AG04449 (cell line): ENCODE data around the gene PSENEN.
"Not testable (repeated sequence)": the region's sequence is repeated elsewhere in the genome, so short reads cannot be mapped to it uniquely, and the experiment has no call there.

Source experiments
- CTCF ChIA-PET: fragments of 350-600 bp; formaldehyde crosslinking; extraction: SDS; loops from one replicate; lab custom pipeline; 2021; ENCODE audit warnings: antibody characterized with exemption; lab: Yijun Ruan, JAX
- POLR2A ChIA-PET: fragments of 400-600, 350-600 bp; formaldehyde crosslinking; extraction: SDS; loops from one replicate; lab custom pipeline; 2020; ENCODE audit warnings: antibody characterized with exemption, inconsistent platforms; lab: Yijun Ruan, JAX
- DNase-seq: peaks from one replicate; pipeline ENCODE4 v3.0.0-alpha.2; 2010; ENCODE audit warnings: low read depth, low spot score
- H3K4me3 ChIP-seq: 2 replicates; pipeline ENCODE4 v1.5.1; 2011; ENCODE audit warnings: low read depth, mild to moderate bottlenecking, control low read depth, low read length
- CTCF ChIP-seq: IDR thresholded peaks from one replicate; pipeline ENCODE4 v1.5.1; 2011; ENCODE audit warnings: mild to moderate bottlenecking, moderate library complexity, low read length, control low read depth, inconsistent platforms; ENCODE audit not compliant: insufficient read depth; ENCODE audit errors: missing control alignments

The PSENEN gene

GRCh38 chr19:35721374-35721773 is 24.1 kb upstream of the PSENEN start:
- CTCF ChIA-PET: interaction anchor here (0.7 to 0.8 kb wide), 2 partner anchors 16 to 19 kb away, joined by 3 read pairs; no protein-coding TSS in a partner anchor
- no peak overlapping the region for H3K4me3 ChIP-seq
- no peak for DNase-seq
- TF ChIP-seq CTCF: no peak
- POLR2A ChIA-PET: interaction anchor here (1.4 kb wide), 1 partner anchor 27 kb away, joined by 5 read pairs; the partner anchor contains the start of gene LIN37

DNA sequence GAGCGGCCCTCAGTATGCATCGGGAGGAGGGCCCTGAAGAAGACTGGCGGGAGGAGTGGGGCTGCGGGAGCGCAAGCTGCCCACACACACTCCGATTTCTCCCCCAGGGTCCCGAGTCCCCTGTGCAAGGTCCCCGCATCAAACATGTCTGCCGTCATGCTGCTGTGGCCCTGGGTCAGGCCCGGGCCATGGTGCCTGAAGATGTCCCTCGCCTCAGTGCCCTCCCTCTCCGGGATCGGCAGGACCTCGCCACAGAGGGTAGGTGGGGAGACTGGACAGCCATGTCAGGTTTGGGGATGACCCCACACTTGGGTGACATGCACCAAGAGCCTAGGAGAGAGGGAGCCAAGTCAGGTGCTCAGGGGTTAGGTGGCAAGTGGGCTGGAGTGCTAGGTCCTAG is 23.0 kb upstream of the PSENEN start:
- CTCF ChIA-PET: interaction anchor here (1.5 kb wide), 1 partner anchor 18 kb away, joined by 4 read pairs; no protein-coding TSS in a partner anchor
- H3K4me3 ChIP-seq: no peak overlapping the region
- DNase-seq: no peak
- no peak for TF ChIP-seq CTCF
- POLR2A ChIA-PET: interaction anchor here (1.4 kb wide), 1 partner anchor 26 kb away, joined by 5 read pairs; the partner anchor contains the start of gene LIN37

DNA sequence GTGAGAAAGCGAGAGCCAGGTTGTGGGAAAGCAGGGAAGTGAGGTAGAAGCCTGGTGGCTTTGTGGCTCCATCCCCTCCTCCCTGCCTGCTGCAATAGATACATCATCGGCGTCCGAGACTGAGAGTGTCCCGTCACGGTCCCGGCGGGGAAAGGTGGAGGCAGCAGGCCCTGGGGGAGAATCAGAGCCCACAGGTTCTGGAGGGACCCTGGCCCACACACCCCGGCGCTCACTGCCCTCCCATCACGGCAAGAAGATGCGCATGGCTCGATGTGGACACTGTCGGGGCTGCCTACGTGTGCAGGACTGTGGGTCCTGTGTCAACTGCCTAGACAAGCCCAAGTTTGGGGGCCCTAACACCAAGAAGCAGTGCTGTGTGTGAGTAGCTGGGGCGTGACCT is 22.6 kb upstream of the PSENEN start:
- no peak for TF ChIP-seq CTCF
- no peak for DNase-seq
- ChIA-PET POLR2A (no interaction called here), CTCF (interaction anchor here (1.5 kb wide), 1 partner anchor 17 kb away, joined by 4 read pairs; no protein-coding TSS in a partner anchor)
- H3K4me3 ChIP-seq: no peak overlapping the region

- DNase-seq: no peak
- TF ChIP-seq CTCF: no peak
- ChIA-PET POLR2A (no interaction called here), CTCF (interaction anchor here (1.5 kb wide), 1 partner anchor 17 kb away, joined by 4 read pairs; no protein-coding TSS in a partner anchor)
- H3K4me3 ChIP-seq: no peak overlapping the region
Observed at GRCh38 chr19:35723671-35724070, 21.8 kb upstream of the PSENEN start.

DNA sequence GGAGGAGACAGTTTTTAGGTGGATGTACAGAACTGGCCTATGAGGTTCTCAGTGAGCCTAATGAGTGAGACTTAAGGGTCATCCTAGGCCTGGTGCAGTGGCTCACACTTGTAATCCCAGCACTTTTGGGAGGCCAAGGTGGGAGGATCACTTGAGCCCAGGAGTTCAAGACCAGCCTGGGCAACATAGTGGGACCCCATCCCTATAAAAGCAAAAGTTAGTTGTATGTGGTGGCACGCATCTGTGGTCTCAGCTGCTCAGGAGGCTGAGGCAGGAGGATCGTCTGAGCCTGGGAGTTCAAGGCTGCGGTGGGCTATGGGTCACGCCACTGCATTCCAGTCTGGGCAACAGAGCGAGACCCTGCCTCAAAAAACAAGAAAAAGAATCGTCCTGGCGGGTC is 21.3 kb upstream of the PSENEN start:
- DNase-seq, H3K4me3 ChIP-seq, POLR2A ChIA-PET: not testable (repeated sequence)
- CTCF ChIA-PET: interaction anchor here (1.5 kb wide), 1 partner anchor 16 kb away, joined by 4 read pairs; no protein-coding TSS in a partner anchor

DNA sequence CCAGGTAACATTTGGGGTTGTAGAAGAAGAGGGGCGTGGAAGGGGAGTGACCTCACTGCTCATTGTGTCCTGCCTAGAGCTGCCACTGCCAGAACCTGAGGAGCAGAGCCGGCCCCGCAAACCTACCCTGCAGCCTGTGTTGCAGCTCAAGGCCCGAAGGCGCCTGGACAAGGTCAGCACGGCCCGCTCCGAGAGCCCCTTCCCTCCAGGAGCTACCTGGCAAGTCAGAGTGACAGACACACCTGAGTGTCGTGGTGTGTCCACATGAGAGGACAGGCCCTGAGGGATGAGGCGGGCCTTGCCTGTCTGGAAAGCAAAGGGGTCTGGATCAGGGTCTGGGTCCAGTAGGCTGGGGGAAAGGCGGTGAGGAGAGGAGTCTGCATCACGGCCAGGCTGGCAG is 20.9 kb upstream of the PSENEN start:
- POLR2A ChIA-PET: no interaction called here
- CTCF ChIA-PET: no interaction called here
- no peak for TF ChIP-seq CTCF
- no peak overlapping the region for H3K4me3 ChIP-seq
- DNase-seq: no peak
